Measurements from ENCODE around the gene CUEDC1.

DNA sequence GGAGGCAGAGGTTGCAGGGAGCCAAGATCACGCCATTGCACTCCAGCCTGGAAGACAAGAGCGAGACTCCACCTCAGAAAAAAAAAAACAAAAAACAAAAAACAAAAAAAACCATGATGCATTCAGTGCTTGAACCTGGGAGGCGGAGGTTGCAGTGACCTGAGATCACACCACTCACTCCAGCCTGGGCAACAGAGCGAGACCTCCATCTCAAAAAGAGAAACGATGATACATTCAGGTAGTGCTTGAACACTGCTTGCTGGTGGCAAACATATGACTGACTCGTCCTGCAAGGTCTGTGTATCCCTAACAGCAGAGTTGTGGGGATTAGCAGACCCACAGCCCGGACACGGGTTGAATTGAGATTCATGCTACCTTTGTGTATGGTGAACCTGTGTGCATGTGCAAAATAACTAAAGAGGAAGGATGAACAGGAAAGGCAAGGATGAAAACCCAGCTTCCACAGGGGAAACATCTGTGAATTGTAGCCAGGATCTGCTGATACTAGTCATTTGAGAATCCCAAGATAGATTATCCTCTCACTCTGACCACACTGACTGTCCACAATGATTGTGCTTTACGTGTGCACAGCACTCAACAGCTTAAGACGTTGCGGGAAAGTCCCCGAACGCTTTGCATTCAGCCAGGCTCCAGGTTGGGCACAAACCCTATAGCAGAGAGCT lies 53.0 kb downstream of the CUEDC1 start:
- TF ChIP-seq, protein P1, sequence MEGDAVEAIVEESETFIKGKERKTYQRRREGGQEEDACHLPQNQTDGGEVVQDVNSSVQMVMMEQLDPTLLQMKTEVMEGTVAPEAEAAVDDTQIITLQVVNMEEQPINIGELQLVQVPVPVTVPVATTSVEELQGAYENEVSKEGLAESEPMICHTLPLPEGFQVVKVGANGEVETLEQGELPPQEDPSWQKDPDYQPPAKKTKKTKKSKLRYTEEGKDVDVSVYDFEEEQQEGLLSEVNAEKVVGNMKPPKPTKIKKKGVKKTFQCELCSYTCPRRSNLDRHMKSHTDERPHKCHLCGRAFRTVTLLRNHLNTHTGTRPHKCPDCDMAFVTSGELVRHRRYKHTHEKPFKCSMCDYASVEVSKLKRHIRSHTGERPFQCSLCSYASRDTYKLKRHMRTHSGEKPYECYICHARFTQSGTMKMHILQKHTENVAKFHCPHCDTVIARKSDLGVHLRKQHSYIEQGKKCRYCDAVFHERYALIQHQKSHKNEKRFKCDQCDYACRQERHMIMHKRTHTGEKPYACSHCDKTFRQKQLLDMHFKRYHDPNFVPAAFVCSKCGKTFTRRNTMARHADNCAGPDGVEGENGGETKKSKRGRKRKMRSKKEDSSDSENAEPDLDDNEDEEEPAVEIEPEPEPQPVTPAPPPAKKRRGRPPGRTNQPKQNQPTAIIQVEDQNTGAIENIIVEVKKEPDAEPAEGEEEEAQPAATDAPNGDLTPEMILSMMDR (conservative IDR thresholded peaks at IDR 0.05 in 1 of 2, IDR thresholded peaks at IDR 0.05 in 1 of 2; ENCODE audit: extremely low read depth in 1 of 2, insufficient read depth in 1 of 2, low read depth in 1 of 2, low read length in 2 of 2), result no peak
- no peak for TF ChIP-seq EZH2 (IDR thresholded peaks at IDR 0.05; ENCODE audit: borderline replicate concordance, low read length)
